ENCODE measurements around the gene TSPAN15.

TSPAN15 gene

DNA sequence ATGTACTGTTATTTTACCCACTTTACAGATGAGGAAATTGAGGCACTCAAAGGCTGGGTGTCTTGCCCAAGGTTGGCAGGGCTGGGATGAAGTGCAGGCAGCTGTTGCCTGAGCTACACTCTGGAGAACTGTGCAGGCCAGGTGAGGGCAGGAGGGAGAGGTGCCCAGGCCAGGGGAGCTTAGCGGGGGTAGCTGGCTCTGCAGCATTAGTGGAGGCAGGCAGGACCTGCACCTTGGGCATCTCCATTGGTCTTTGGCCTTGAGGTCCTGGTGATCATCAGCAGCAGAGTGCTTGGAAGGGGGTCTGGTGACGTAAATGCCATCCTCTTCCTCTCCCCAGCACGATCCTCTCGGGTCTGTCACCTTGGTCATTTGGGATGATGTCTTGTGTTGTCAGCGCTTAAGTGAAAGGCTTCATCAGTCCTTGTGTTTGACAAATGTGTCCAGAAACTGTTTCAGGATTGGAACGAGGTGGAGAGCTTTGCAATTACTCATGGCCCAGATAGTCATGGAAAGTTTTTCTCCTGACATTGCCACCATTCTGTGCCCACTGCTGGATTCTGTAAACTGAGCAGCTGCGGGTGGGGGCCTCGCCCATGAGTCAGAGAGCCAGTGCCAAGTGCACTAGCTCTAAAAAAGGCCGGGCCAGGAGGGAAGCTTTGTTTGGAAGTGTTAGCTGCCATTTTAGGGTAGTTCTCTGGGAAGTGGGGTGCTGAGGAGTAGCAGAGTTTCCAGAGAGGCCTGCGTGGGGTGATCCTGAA, 47.6 kb downstream of the TSPAN15 start:
- no peak overlapping the region for H3K4me3 ChIP-seq (ENCODE audit: low read depth in 1 of 2, low read length in 2 of 2)
- peaks cover 4 to 56% of the 10 kb centered on the region in 2 donors for H3K36me3 ChIP-seq (ENCODE audit: control insufficient read depth in 1 of 2, insufficient read depth in 2 of 2, low read length in 2 of 2)
- no peak overlapping the region for H3K27ac ChIP-seq (ENCODE audit: low read depth, low read length)
- H3K9me3 ChIP-seq (ENCODE audit: control insufficient read depth in 1 of 2, low read length in 2 of 2) = no peaks in the 10 kb centered on the region
- H3K27me3 ChIP-seq (ENCODE audit: control insufficient read depth in 1 of 2, insufficient read depth in 2 of 2, low read length in 2 of 2) = no peaks in the 10 kb centered on the region
- H3K4me1 ChIP-seq (ENCODE audit: control insufficient read depth in 1 of 2, insufficient read depth in 2 of 2, low read length in 2 of 2) = no peaks in the 10 kb centered on the region
- H3K9ac ChIP-seq (ENCODE audit: low read depth in 1 of 2, low read length in 2 of 2) = no peak overlapping the region

DNA sequence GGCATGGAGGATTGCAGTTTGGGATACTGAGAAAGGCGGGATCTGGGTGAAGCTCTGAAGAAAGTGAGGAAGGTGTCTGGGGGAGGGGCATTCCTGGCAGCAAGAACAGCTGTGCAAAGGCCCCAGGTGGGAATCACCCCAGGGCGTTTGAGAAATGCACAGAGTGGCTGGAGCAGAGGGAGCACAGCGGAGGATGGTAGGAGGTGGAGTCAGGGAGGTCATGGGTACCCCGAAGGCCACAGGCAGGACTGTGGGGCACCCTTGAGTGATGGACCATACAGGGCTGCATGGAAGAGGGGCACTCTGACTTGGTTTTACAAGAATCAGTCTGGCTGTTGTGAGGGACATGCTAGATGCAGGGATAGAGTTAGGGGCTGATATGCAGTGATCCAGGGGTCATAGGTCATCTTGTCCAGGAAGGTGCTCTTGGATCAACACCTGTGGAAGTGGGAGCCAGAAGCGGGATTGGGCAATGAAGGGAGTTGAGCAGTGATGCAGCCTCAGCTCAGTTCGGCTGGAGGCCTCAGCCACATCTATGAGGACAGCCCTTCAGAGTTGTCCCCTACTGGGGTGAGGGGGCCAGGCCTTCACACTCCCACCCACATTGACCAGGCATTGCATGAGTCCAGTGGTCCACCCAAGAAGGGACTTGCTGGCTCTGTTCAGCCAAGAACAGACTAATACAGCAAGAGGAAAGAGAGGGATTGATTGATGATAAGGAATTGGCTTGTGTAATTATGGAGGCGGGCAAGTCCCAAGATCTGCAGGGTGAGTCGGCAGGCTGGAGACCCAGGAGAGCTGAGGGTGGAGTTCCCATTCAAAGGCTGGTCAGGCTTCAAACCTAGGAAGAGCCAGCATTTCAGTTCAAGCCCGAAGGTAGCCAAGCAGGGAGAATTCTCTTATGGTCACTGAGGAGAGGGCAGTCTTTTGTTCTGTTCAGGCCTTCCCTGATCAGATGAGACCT, 48.7 kb downstream of the TSPAN15 start:
- H3K27ac ChIP-seq (ENCODE audit: low read depth, low read length) = no peak overlapping the region

DNA sequence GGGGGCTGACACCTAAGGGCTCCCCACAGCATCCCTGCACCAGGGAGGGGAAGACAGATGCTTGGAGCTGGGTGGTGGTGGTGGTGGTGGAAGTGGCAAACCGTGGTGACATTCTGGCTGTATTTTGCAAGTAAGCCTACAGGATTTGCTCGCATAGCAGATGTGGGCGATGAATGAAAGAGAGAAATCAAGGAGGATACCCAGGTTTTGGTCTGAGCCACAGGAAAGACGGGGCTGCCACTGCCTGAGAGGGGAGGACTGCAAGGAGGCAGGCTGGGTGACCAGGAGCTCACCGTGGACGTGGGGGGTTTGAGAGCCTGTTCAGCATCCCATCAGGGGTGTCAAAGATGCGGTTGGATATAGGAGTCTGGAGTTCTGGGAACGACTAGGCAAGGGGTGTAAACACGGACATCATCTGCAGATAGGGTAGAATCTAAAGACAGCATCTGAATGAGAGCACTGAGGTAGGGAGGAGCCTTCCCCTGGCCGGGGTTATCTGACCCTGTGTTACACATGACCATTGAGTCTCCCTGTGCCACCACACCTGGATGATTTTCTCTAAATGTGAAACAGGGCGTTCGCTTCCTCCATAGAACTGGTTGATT, 49.7 kb downstream of the TSPAN15 start:
- Histone ChIP-seq H3K27ac (ENCODE audit: low read depth, low read length) (no peak overlapping the region), H3K36me3 (ENCODE audit: control insufficient read depth in 1 of 2, insufficient read depth in 2 of 2, low read length in 2 of 2) (peaks cover 4 to 60% of the 10 kb centered on the region in 2 donors), H3K27me3 (ENCODE audit: control insufficient read depth in 1 of 2, insufficient read depth in 2 of 2, low read length in 2 of 2) (no peaks in the 10 kb centered on the region), H3K9me3 (ENCODE audit: control insufficient read depth in 1 of 2, low read length in 2 of 2) (no peaks in the 10 kb centered on the region), H3K9ac (ENCODE audit: low read depth in 1 of 2, low read length in 2 of 2) (no peak overlapping the region), H3K4me1 (ENCODE audit: control insufficient read depth in 1 of 2, insufficient read depth in 2 of 2, low read length in 2 of 2) (no peaks in the 10 kb centered on the region), H3K4me3 (ENCODE audit: low read depth in 1 of 2, low read length in 2 of 2) (no peak overlapping the region)

More for the DNA sequence above, 48.7 kb downstream of the TSPAN15 start:
- Histone ChIP-seq H3K9ac (ENCODE audit: low read depth in 1 of 2, low read length in 2 of 2) (no peak overlapping the region), H3K4me3 (ENCODE audit: low read depth in 1 of 2, low read length in 2 of 2) (no peak overlapping the region), H3K9me3 (ENCODE audit: control insufficient read depth in 1 of 2, low read length in 2 of 2) (no peaks in the 10 kb centered on the region), H3K36me3 (ENCODE audit: control insufficient read depth in 1 of 2, insufficient read depth in 2 of 2, low read length in 2 of 2) (peaks cover 4 to 64% of the 10 kb centered on the region in 2 donors), H3K27me3 (ENCODE audit: control insufficient read depth in 1 of 2, insufficient read depth in 2 of 2, low read length in 2 of 2) (no peaks in the 10 kb centered on the region), H3K4me1 (ENCODE audit: control insufficient read depth in 1 of 2, insufficient read depth in 2 of 2, low read length in 2 of 2) (no peaks in the 10 kb centered on the region)

DNA sequence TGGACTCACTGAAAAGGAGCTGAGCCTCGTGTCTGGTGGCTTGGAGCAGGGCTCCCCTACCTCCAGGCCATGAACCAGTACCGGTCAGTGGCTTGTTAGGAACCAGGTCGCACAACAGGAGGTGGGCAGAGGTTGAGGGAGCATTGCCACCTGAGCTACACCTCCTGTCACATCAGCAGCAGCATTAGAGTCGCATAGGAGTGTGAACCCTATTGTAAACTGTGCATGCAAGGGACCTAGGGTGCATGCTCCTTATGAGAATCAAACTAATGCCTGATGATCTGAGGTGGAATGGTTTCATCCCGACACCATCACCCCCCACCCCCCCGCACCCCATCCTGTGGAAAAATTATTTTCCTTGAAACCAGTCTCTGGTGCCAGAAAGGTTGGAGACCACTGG, 50.4 kb downstream of the TSPAN15 start:
- Histone ChIP-seq H3K4me1 (ENCODE audit: control insufficient read depth in 1 of 2, insufficient read depth in 2 of 2, low read length in 2 of 2) (no peaks in the 10 kb centered on the region), H3K27ac (ENCODE audit: low read depth, low read length) (no peak overlapping the region), H3K36me3 (ENCODE audit: control insufficient read depth in 1 of 2, insufficient read depth in 2 of 2, low read length in 2 of 2) (peaks cover 4 to 58% of the 10 kb centered on the region in 2 donors), H3K27me3 (ENCODE audit: control insufficient read depth in 1 of 2, insufficient read depth in 2 of 2, low read length in 2 of 2) (no peaks in the 10 kb centered on the region), H3K9ac (ENCODE audit: low read depth in 1 of 2, low read length in 2 of 2) (no peak overlapping the region), H3K4me3 (ENCODE audit: low read depth in 1 of 2, low read length in 2 of 2) (no peak overlapping the region), H3K9me3 (ENCODE audit: control insufficient read depth in 1 of 2, low read length in 2 of 2) (no peaks in the 10 kb centered on the region)

DNA sequence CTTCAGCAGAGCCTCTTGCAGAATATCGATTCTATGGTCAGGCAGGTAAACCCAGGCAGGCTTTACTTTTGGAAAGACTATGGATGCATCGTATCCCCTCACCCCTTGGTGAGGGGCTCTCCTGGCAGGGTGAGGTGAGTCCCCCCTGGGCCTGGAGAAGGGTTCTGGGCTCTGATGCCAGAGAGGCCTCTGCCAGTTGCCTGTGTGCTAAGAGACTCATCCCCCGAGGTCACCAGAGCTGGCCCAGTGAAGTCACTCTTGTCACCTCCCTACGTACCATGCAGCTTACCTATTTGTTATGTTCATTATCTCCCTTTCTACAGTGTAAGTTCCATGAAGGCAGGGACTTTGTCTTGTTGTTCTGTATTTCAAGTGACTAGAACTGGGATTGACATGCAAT, 51.3 kb downstream of the TSPAN15 start:
- H3K4me3 ChIP-seq (ENCODE audit: low read depth in 1 of 2, low read length in 2 of 2) = no peak overlapping the region
- peaks cover 4 to 52% of the 10 kb centered on the region in 2 donors for H3K36me3 ChIP-seq (ENCODE audit: control insufficient read depth in 1 of 2, insufficient read depth in 2 of 2, low read length in 2 of 2)
- H3K27me3 ChIP-seq (ENCODE audit: control insufficient read depth in 1 of 2, insufficient read depth in 2 of 2, low read length in 2 of 2) = no peaks in the 10 kb centered on the region
- H3K9me3 ChIP-seq (ENCODE audit: control insufficient read depth in 1 of 2, low read length in 2 of 2) = no peaks in the 10 kb centered on the region
- H3K9ac ChIP-seq (ENCODE audit: low read depth in 1 of 2, low read length in 2 of 2) = no peak overlapping the region
- no peak overlapping the region for H3K27ac ChIP-seq (ENCODE audit: low read depth, low read length)
- peaks cover 5 to 6% of the 10 kb centered on the region in 2 donors for H3K4me1 ChIP-seq (ENCODE audit: control insufficient read depth in 1 of 2, insufficient read depth in 2 of 2, low read length in 2 of 2)

DNA sequence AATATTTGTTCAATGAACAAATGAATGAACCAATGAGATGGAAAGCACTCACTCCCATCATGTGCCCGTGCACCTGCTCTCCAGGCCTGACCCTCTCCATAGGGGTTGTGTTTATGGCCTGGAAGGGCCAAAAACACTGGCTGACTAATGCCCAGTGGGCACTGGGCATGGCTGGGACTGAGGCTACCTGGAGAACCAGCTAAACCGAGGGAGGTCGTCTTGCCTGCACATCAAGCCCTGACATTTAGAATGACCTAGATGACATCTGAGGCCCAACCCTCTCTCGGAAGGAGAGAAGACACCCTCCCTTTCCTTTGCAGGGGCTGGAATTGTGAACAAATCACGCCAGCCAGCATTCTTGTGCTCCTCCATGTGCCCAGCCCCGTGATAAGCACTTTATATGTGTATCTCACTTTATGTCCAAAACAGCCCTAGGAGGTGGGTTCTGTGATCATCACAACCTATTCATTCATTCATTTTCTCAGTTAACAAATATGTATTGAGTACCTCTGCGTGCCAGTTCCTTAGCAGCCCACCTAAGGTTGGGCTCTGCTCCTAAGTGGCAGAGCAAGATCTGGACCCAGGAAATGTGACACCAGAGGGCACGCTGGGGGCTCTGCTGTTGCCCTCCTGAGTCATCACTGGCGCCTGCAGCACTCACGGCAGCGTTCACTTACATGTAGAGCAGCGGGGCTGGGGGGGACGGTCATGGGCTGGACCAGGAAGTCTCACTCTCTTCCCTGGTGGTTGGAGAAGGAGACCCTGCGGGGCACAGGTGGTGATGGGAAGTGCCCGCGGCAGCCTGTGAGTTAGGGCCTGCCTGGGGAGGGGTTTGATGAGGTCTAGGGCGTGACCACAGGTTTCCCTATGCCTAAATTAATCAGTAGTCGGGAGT, 52.0 kb downstream of the TSPAN15 start:
- no peak overlapping the region for H3K4me3 ChIP-seq (ENCODE audit: low read depth in 1 of 2, low read length in 2 of 2)
- no peaks in the 10 kb centered on the region for H3K9me3 ChIP-seq (ENCODE audit: control insufficient read depth in 1 of 2, low read length in 2 of 2)
- H3K27me3 ChIP-seq (ENCODE audit: control insufficient read depth in 1 of 2, insufficient read depth in 2 of 2, low read length in 2 of 2) = no peaks in the 10 kb centered on the region
- H3K27ac ChIP-seq (ENCODE audit: low read depth, low read length) = no peak overlapping the region
- peaks cover 4 to 46% of the 10 kb centered on the region in 2 donors for H3K36me3 ChIP-seq (ENCODE audit: control insufficient read depth in 1 of 2, insufficient read depth in 2 of 2, low read length in 2 of 2)
- peaks cover 8 to 9% of the 10 kb centered on the region in 2 donors for H3K4me1 ChIP-seq (ENCODE audit: control insufficient read depth in 1 of 2, insufficient read depth in 2 of 2, low read length in 2 of 2)
- H3K9ac ChIP-seq (ENCODE audit: low read depth in 1 of 2, low read length in 2 of 2) = no peak overlapping the region

DNA sequence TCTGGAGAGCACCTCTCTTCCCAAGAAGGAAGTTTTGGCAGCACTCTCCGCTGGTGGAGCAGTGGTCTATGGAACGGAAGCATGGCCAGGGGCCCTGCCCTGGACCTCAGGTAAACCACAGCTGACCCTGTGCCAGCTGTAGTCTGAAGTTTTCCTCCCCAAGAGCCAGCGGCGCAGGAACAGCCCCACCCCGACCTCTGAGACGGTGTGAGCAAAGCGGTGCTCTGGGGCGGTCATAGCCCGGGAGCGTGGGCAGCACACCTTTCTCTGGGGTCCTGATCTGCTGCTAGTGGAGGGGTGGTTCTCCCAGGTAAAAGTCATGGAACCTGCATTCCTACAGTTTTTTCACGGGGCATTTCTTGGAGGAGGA, 52.6 kb downstream of the TSPAN15 start:
- H3K9me3 ChIP-seq (ENCODE audit: control insufficient read depth in 1 of 2, low read length in 2 of 2) = no peaks in the 10 kb centered on the region
- no peak overlapping the region for H3K27ac ChIP-seq (ENCODE audit: low read depth, low read length)
- no peak overlapping the region for H3K4me3 ChIP-seq (ENCODE audit: low read depth in 1 of 2, low read length in 2 of 2)
- H3K36me3 ChIP-seq (ENCODE audit: control insufficient read depth in 1 of 2, insufficient read depth in 2 of 2, low read length in 2 of 2) = peaks cover 1 to 40% of the 10 kb centered on the region in 2 donors
- no peaks in the 10 kb centered on the region for H3K27me3 ChIP-seq (ENCODE audit: control insufficient read depth in 1 of 2, insufficient read depth in 2 of 2, low read length in 2 of 2)
- H3K4me1 ChIP-seq (ENCODE audit: control insufficient read depth in 1 of 2, insufficient read depth in 2 of 2, low read length in 2 of 2) = peaks cover 8 to 9% of the 10 kb centered on the region in 2 donors
- no peak overlapping the region for H3K9ac ChIP-seq (ENCODE audit: low read depth in 1 of 2, low read length in 2 of 2)

DNA sequence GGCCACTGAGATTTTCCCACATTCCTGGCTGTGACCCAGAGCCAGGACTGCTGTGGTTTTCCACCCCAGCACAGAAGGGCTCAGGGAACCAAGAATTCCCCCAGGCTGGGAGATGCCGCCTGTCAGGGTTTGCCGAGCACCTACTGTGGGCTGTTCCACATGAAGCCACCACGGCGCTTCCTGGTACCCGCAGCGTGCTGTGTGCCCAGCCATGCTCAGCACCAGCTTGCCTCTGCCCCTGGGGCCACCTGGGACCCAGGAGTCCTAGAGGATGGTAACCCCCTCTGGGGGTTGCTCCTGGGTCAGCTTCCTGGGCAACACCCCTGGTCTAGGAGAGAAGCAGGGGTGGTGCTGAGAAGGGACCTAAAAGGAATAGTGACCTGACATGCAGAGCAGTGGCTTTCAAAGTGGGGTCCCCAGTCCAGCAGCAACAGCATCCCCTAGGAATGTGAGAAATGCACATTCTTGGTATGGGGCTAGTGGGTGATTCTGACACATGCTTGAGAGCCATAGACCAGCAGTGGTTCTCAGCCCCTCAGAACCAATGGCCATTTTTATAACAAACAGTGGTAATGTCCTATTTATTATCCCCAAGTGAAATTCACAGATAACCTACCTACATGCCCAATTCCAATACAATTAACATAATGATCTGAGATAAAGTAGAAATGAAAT, 53.4 kb downstream of the TSPAN15 start:
- Histone ChIP-seq H3K4me3 (ENCODE audit: low read depth in 1 of 2, low read length in 2 of 2) (no peak overlapping the region), H3K9ac (ENCODE audit: low read depth in 1 of 2, low read length in 2 of 2) (no peak overlapping the region), H3K27ac (ENCODE audit: low read depth, low read length) (no peak overlapping the region), H3K9me3 (ENCODE audit: control insufficient read depth in 1 of 2, low read length in 2 of 2) (no peaks in the 10 kb centered on the region), H3K27me3 (ENCODE audit: control insufficient read depth in 1 of 2, insufficient read depth in 2 of 2, low read length in 2 of 2) (no peaks in the 10 kb centered on the region), H3K4me1 (ENCODE audit: control insufficient read depth in 1 of 2, insufficient read depth in 2 of 2, low read length in 2 of 2) (peaks cover 8 to 9% of the 10 kb centered on the region in 2 donors), H3K36me3 (ENCODE audit: control insufficient read depth in 1 of 2, insufficient read depth in 2 of 2, low read length in 2 of 2) (peaks cover 0 to 39% of the 10 kb centered on the region in 2 donors)

DNA sequence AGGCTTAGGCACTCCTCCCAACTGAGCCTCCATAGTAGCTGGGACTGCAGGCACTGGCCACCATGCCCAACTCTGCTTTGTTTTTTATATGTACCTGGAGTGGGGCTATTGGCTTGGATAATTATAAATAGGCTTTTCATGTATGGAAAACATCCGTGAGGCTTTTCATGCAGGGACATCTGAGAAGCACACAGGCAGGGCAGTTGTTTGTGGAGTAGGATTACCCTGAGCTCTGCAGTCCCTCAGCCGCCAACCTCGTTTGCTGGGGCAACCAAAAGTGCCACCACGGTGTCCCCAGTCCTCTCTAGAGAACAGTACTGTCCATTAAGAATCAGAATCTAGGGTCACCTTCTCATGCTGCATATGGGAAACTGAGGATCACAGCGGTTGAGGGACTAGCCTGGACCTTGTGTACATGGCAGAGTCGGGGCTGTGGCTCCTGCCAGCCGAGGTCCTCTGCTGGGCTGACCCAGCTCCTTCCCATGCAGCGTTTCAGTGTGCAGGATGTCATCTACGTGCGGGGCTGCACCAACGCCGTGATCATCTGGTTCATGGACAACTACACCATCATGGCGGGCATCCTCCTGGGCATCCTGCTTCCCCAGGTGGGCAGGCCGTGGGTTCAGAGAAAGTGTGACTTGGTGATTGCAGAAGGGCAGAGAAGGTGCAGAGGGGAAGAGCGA, 54.5 kb downstream of the TSPAN15 start:
- H3K9me3 ChIP-seq (ENCODE audit: control insufficient read depth in 1 of 2, low read length in 2 of 2) = no peaks in the 10 kb centered on the region
- no peaks in the 10 kb centered on the region for H3K27me3 ChIP-seq (ENCODE audit: control insufficient read depth in 1 of 2, insufficient read depth in 2 of 2, low read length in 2 of 2)
- peaks cover 0 to 37% of the 10 kb centered on the region in 2 donors for H3K36me3 ChIP-seq (ENCODE audit: control insufficient read depth in 1 of 2, insufficient read depth in 2 of 2, low read length in 2 of 2)
- no peak overlapping the region for H3K4me3 ChIP-seq (ENCODE audit: low read depth in 1 of 2, low read length in 2 of 2)
- peaks cover 8 to 9% of the 10 kb centered on the region in 2 donors for H3K4me1 ChIP-seq (ENCODE audit: control insufficient read depth in 1 of 2, insufficient read depth in 2 of 2, low read length in 2 of 2)
- H3K9ac ChIP-seq (ENCODE audit: low read depth in 1 of 2, low read length in 2 of 2) = no peak overlapping the region
- H3K27ac ChIP-seq (ENCODE audit: low read depth, low read length) = no peak overlapping the region

All from duodenal mucosa (tissue), 2 donors.